Stomach (tissue), 9 donors: Measurements from ENCODE around the gene PARD3. TPM values are rescaled to one million over a fixed set of nuclear protein-coding genes. Genes with fewer than 3 reads are reported as not detected.
"Not testable (repeated sequence)": the region's sequence is repeated elsewhere in the genome, so short reads cannot be mapped to it uniquely, and the experiment has no call there.

Source experiments
- DNase-seq, 2 donors: peaks; one replicate each; pipeline versions ENCODE4 v3.0.0 to v3.0.0-alpha.2; 2013 to 2019
- H3K27ac ChIP-seq, 5 donors: fragments of 200-600 bp in 4 of 5; sonication (generic) in 4 of 5; one replicate each; pipeline ENCODE4 v1.5.1; 2013 to 2019; ENCODE audit warnings: mild to moderate bottlenecking in 1 of 5, moderate library complexity in 1 of 5
- H3K27me3 ChIP-seq, 3 donors: fragments of 200-600 bp; sonication (generic); one replicate each; pipeline ENCODE4 v1.5.1; 2017 to 2019; ENCODE audit warnings: mixed run types in 1 of 3
- H3K36me3 ChIP-seq, 4 donors: fragments of 200-600 bp; sonication (generic); 1 replicate in 3 of 4; 2 replicates in 1 of 4; pipeline ENCODE4 v1.5.1; 2016 to 2019
- H3K4me1 ChIP-seq, 4 donors: fragments of 200-600 bp; sonication (generic); one replicate each; pipeline ENCODE4 v1.5.1; 2016 to 2019
- H3K4me3 ChIP-seq, 4 donors: fragments of 200-600 bp; sonication (generic) in 3 of 4; one replicate each; pipeline ENCODE4 v1.5.1; 2016 to 2019; ENCODE audit warnings: mild to moderate bottlenecking in 1 of 4
- H3K9me3 ChIP-seq, 4 donors: fragments of 200-600 bp; sonication (generic); one replicate each; pipeline ENCODE4 v1.5.1; 2016 to 2019
- EP300 ChIP-seq: sonication (generic); formaldehyde crosslinking; IDR thresholded peaks from one replicate; pipeline ENCODE4 v1.6.1; 2017; ENCODE audit warnings: antibody characterized with exemption
- POLR2A ChIP-seq, 4 donors: fragments of 450-650 bp; IDR thresholded peaks; one replicate each; pipeline ENCODE4 v1.6.1; 2016; ENCODE audit warnings: antibody characterized with exemption in 4 of 4, control low read depth in 2 of 4, mild to moderate bottlenecking in 1 of 4, moderate library complexity in 1 of 4
- POLR2AphosphoS5 ChIP-seq, 3 donors: sonication (generic); formaldehyde crosslinking; IDR thresholded peaks; one replicate each; pipeline ENCODE4 v1.6.1; 2016; ENCODE audit warnings: antibody characterized with exemption in 3 of 3
- whole genome bisulfite sequencing, 5 donors: extraction: QIAGEN DNeasy Blood & Tissue Kit in 3 of 5; methylation state at CpG; one replicate each; pipeline versions ENCODE4 v1.1.5 to v1.1.7; 2013 to 2018; 5-methylcytosine and 5-hydroxymethylcytosine counted together
- intact Hi-C: fragments of 100-400 bp; cut with DNase I; formaldehyde crosslinking; loops from one replicate; pipeline ENCODE4 v1.15.1; 2023; ENCODE audit warnings: low total_unique reads
- polyA plus RNA-seq, 3 donors: library from polyadenylated mRNA; stranded (reverse); fragments of 200-250 nt; gene quantifications; one replicate each; pipeline ENCODE4 v1.2.3, GENCODE V29; 2013
- total RNA-seq, 5 donors: library from RNA; depleted of rRNA; stranded (reverse); fragments of >200 nt; gene quantifications; one replicate each; pipeline versions ENCODE4 v1.1.0 to v1.2.3, GENCODE V29; 2014 to 2016
- TF ChIP-seq, protein P1 (sequence below), 7 experiments: fragments of 450-650 bp in 4 of 7; fragments of 200-600 bp in 3 of 7; sonication (generic) in 3 of 7; IDR thresholded peaks; one replicate each; pipeline ENCODE4 v1.5.1; 2016 to 2019; ENCODE audit warnings: antibody characterized with exemption in 7 of 7, control low read depth in 2 of 7, mild to moderate bottlenecking in 1 of 7
- donor health status: healthy with polysubstance abuse.
- donor health status: Bipolar disorder and iron deficiency.
- donor health status: healthy.

PARD3 gene
- total and polyA plus RNA-seq, 8 donors: 13.7 to 118 (median 31.8) TPM

- peak in 1 of 2 donors; percentile 30 for DNase-seq
- no peaks in the 10 kb centered on the region for H3K36me3 ChIP-seq
- H3K27me3 ChIP-seq: no peaks in the 10 kb centered on the region
- intact Hi-C loops: loop anchor here (5.0 kb wide), 1 partner anchor 568 kb away; no protein-coding TSS in a partner anchor
- no peak overlapping the region for H3K4me3 ChIP-seq
- H3K9me3 ChIP-seq: no peaks in the 10 kb centered on the region
- H3K4me1 ChIP-seq: no peaks in the 10 kb centered on the region
- no peak overlapping the region for H3K27ac ChIP-seq
- TF ChIP-seq POLR2AphosphoS5 (IDR thresholded peaks at IDR 0.05) (no peak), EP300 (no peak), POLR2A (IDR thresholded peaks at IDR 0.05) (no peak)
- TF ChIP-seq, protein P1, sequence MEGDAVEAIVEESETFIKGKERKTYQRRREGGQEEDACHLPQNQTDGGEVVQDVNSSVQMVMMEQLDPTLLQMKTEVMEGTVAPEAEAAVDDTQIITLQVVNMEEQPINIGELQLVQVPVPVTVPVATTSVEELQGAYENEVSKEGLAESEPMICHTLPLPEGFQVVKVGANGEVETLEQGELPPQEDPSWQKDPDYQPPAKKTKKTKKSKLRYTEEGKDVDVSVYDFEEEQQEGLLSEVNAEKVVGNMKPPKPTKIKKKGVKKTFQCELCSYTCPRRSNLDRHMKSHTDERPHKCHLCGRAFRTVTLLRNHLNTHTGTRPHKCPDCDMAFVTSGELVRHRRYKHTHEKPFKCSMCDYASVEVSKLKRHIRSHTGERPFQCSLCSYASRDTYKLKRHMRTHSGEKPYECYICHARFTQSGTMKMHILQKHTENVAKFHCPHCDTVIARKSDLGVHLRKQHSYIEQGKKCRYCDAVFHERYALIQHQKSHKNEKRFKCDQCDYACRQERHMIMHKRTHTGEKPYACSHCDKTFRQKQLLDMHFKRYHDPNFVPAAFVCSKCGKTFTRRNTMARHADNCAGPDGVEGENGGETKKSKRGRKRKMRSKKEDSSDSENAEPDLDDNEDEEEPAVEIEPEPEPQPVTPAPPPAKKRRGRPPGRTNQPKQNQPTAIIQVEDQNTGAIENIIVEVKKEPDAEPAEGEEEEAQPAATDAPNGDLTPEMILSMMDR (IDR thresholded peaks at IDR 0.05): no peak
- WGBS, 5 donors: 84 to 94% (median 92%) methylated on average over 2 of the region's 2 CpGs
Observed at GRCh38 chr10:34449836-34450235, 365.3 kb downstream of the PARD3 start.

DNA sequence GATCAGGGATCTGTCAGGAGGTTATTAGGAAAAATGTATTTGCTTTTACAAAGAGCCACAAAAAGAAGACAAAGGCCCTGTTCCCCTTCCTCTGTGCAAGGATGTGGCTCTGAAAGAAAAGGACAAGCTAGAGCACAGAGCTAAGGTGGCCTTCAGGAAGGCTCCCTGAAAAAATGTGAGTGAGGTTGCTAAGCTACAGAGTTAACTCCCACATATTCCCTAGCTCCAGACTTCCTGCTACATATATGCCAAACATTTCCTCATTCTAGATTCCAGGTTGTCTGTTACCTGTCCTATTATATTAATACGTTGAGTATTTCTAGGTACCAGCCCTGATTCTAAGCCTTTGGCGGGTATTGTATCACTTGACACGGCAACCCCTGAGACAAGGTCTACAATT is 369.0 kb downstream of the PARD3 start:
- Histone ChIP-seq H3K27ac (no peak overlapping the region), H3K27me3 (no peaks in the 10 kb centered on the region), H3K36me3 (no peaks in the 10 kb centered on the region), H3K4me3 (no peak overlapping the region), H3K9me3 (no peaks in the 10 kb centered on the region), H3K4me1 (no peaks in the 10 kb centered on the region)
- WGBS, 5 donors: 79 to 90% (median 88%) methylated on average over 3 of the region's 3 CpGs
- peak in 1 of 2 donors; percentile 49 for DNase-seq
- TF ChIP-seq POLR2AphosphoS5 (IDR thresholded peaks at IDR 0.05) (no peak), EP300 (no peak), POLR2A (IDR thresholded peaks at IDR 0.05) (no peak)
- TF ChIP-seq, protein P1 (IDR thresholded peaks at IDR 0.05): no peak
- intact Hi-C loops: no loop called here

DNA sequence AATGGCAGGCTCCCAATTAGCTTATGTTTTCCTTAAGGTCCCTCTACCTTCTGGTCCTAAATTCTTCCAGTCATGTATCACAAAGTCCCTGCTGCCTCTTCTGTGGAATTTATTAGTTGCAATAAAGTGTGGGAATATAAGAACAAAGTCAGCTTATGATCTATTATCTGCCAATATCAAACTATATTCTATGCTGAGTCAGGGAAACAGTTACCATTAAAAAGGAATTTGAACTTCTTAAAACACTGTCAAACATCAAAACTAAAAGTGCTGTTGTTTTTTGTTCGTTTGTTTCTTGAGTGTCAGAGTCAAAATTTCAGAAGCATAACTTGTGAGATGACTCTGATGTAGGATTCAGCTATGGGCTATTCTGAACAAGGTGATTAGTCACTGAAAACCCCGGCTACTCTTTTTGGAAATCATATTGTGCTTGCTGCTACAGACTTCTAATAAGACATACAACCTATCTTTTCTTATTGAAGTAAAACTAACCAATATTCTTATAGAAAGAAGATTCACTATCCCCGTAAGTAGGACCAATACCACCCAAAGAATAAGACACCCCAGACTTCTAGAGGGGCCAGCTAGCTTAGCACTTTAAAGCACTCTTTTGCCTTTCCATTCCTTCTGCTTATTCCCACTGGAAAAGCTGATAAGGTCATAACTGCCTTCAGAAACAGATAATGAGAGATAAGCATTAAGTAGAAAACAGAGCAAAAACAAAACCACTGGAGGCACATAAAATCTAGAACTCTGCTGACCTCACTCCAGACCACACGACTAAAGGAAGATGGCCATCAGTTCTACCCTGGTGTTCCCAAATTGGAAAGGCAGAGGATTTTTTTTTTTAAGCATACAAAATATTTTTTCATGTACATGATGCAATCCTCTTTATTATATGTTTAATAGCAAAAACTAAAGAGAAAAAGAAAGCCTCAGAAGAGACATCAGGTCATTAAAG is 370.6 kb downstream of the PARD3 start:
- Histone ChIP-seq H3K9me3 (no peaks in the 10 kb centered on the region), H3K27me3 (no peaks in the 10 kb centered on the region), H3K4me3 (no peak overlapping the region), H3K27ac (no peak overlapping the region), H3K36me3 (no peaks in the 10 kb centered on the region), H3K4me1 (no peaks in the 10 kb centered on the region)
- 81 to 92% (median 86%) methylated on average over 4 of the region's 4 CpGs for WGBS, 5 donors
- TF ChIP-seq EP300 (no peak), POLR2A (IDR thresholded peaks at IDR 0.05) (no peak), POLR2AphosphoS5 (IDR thresholded peaks at IDR 0.05) (no peak)
- TF ChIP-seq, protein P1 (IDR thresholded peaks at IDR 0.05): no peak
- no peak for DNase-seq
- intact Hi-C loops: no loop called here

GRCh38 chr10:34439386-34439785 is 375.7 kb downstream of the PARD3 start:
- intact Hi-C loops, H3K4me3 ChIP-seq, H3K4me1 ChIP-seq, H3K9me3 ChIP-seq, H3K27ac ChIP-seq, H3K27me3 ChIP-seq, DNase-seq, H3K36me3 ChIP-seq: not testable (repeated sequence)
- WGBS, 5 donors: 70 to 89% (median 79%) methylated on average over 4 of the region's 4 CpGs

GRCh38 chr10:34438741-34439140 is 376.4 kb downstream of the PARD3 start:
- Histone ChIP-seq H3K27ac (no peak overlapping the region), H3K9me3 (no peaks in the 10 kb centered on the region), H3K4me3 (no peak overlapping the region), H3K27me3 (no peaks in the 10 kb centered on the region), H3K36me3 (no peaks in the 10 kb centered on the region), H3K4me1 (peaks cover 0 to 11% (median 4%) of the 10 kb centered on the region in 4 donors)
- 73 to 86% (median 81%) methylated on average over 4 of the region's 4 CpGs for WGBS, 5 donors
- no peak for DNase-seq
- TF ChIP-seq EP300 (no peak), POLR2AphosphoS5 (IDR thresholded peaks at IDR 0.05) (no peak), POLR2A (IDR thresholded peaks at IDR 0.05) (no peak)
- TF ChIP-seq, protein P1 (IDR thresholded peaks at IDR 0.05): no peak
- intact Hi-C loops: no loop called here
